SK-N-SH treated with all-trans-retinoic acid at 6 μM for 48 hours (cell line): ENCODE results near the gene TMEM62.

Experiments used
- ATAC-seq: fragments of 200-7000 bp; cut with Tn5 transposase; 3 replicates; pipeline ENCODE4 v1.9.1; 2020; ENCODE audit warnings: mild to moderate bottlenecking, moderate library complexity
- CREB5 ChIP-seq: fragments of 250-450 bp; sonication (Bioruptor Pico); IDR thresholded peaks from 2 replicates; pipeline ENCODE4 v1.5.1; 2020; ENCODE audit warnings: low read depth, mild to moderate bottlenecking, moderate library complexity
- CSDC2 ChIP-seq: fragments of 250-450 bp; sonication (Bioruptor Pico); IDR thresholded peaks from 2 replicates; pipeline ENCODE4 v1.5.0; 2020; ENCODE audit warnings: mild to moderate bottlenecking, moderate library complexity
- CSRNP3 ChIP-seq: fragments of 250-450 bp; sonication (Bioruptor Pico); IDR thresholded peaks from 2 replicates; pipeline ENCODE4 v1.5.1; 2021; ENCODE audit warnings: mild to moderate bottlenecking, moderate library complexity
- ESRRG ChIP-seq: fragments of 250-450 bp; sonication (Bioruptor Pico); IDR thresholded peaks from 2 replicates; pipeline ENCODE4 v1.6.1; 2021; ENCODE audit warnings: mild to moderate bottlenecking
- PATZ1 ChIP-seq: fragments of 250-450 bp; sonication (Bioruptor Pico); IDR thresholded peaks from 2 replicates; pipeline ENCODE4 v1.8.0; 2020; ENCODE audit warnings: mild to moderate bottlenecking, moderate library complexity, borderline replicate concordance
- POU6F1 ChIP-seq: fragments of 250-450 bp; sonication (Bioruptor Pico); IDR thresholded peaks from 2 replicates; pipeline ENCODE4 v1.8.0; 2021; ENCODE audit warnings: low read depth, mild to moderate bottlenecking, moderate library complexity, borderline replicate concordance
- PPARA ChIP-seq: fragments of 250-450 bp; sonication (Bioruptor Pico); IDR thresholded peaks from 2 replicates; pipeline ENCODE4 v1.5.0; 2020; ENCODE audit warnings: mild to moderate bottlenecking, borderline replicate concordance
- RARB ChIP-seq: fragments of 250-450 bp; sonication (Bioruptor Pico); IDR thresholded peaks from 2 replicates; pipeline ENCODE4 v1.8.0; 2021; ENCODE audit warnings: mild to moderate bottlenecking, moderate library complexity
- SNAI2 ChIP-seq: fragments of 250-450 bp; sonication (Bioruptor Pico); IDR thresholded peaks from 2 replicates; pipeline ENCODE4 v1.5.0; 2020; ENCODE audit warnings: mild to moderate bottlenecking, moderate library complexity
- TSHZ2 ChIP-seq: fragments of 250-450 bp; sonication (Bioruptor Pico); IDR thresholded peaks from 2 replicates; pipeline ENCODE4 v1.5.0; 2020; ENCODE audit warnings: mild to moderate bottlenecking, moderate library complexity
- ZC3H10 ChIP-seq: fragments of 250-450 bp; sonication (Bioruptor Pico); IDR thresholded peaks from 2 replicates; pipeline ENCODE4 v1.5.1; 2021; ENCODE audit warnings: mild to moderate bottlenecking, moderate library complexity
- ZFP3 ChIP-seq: fragments of 250-450 bp; sonication (Bioruptor Pico); IDR thresholded peaks from 2 replicates; pipeline ENCODE4 v1.5.0; 2020; ENCODE audit warnings: mild to moderate bottlenecking, moderate library complexity
- ZFP30 ChIP-seq: fragments of 450-650 bp; formaldehyde crosslinking; IDR thresholded peaks from 2 replicates; pipeline ENCODE4 v1.5.0; 2022; ENCODE audit warnings: mild to moderate bottlenecking, moderate library complexity
- ZNF565 ChIP-seq: fragments of 450-650 bp; formaldehyde crosslinking; conservative IDR thresholded peaks from 2 replicates; pipeline ENCODE4 v1.5.0; 2020; ENCODE audit warnings: low read depth, mild to moderate bottlenecking, moderate library complexity
- ZNF70 ChIP-seq: fragments of 450-650 bp; formaldehyde crosslinking; IDR thresholded peaks from 2 replicates; pipeline ENCODE4 v1.5.0; 2020; ENCODE audit warnings: mild to moderate bottlenecking, moderate library complexity
- ZNF8 ChIP-seq: fragments of 450-650 bp; formaldehyde crosslinking; IDR thresholded peaks from 2 replicates; pipeline ENCODE4 v1.5.0; 2020; ENCODE audit warnings: mild to moderate bottlenecking, moderate library complexity

The TMEM62 gene

GRCh38 chr15:43215961-43216360 lies 82.6 kb downstream of the TMEM62 start:
- TF ChIP-seq ZFP3: no peak
- no peak for TF ChIP-seq POU6F1 (CRISPR knock-in tag)
- no peak for TF ChIP-seq ESRRG (CRISPR knock-in tag)
- TF ChIP-seq PATZ1: no peak
- no peak for TF ChIP-seq RARB (CRISPR knock-in tag)
- peak; percentile 20; the same call in 1 of the 3 replicates for ATAC-seq

- ATAC-seq: peak; percentile 41; the same call in 1 of the 3 replicates
Observed at GRCh38 chr15:43218908-43219706, 85.7 kb downstream of the TMEM62 start.

GRCh38 chr15:43219929-43220928 lies 86.8 kb downstream of the TMEM62 start:
- no peak for ATAC-seq
- TF ChIP-seq ESRRG (CRISPR knock-in tag) (no peak), ZNF70 (CRISPR knock-in tag) (no peak), ZFP3 (no peak), PPARA (CRISPR knock-in tag) (no peak), ZNF8 (CRISPR knock-in tag) (no peak), CREB5 (CRISPR knock-in tag) (no peak), ZC3H10 (CRISPR knock-in tag) (no peak), ZFP30 (no peak), TSHZ2 (no peak), SNAI2 (CRISPR knock-in tag) (no peak), CSDC2 (CRISPR knock-in tag) (no peak), CSRNP3 (CRISPR knock-in tag) (no peak), ZNF565 (no peak)

More at GRCh38 chr15:43218908-43219706, 85.7 kb downstream of the TMEM62 start:
- TF ChIP-seq ESRRG (CRISPR knock-in tag) (no peak), TSHZ2 (0 out of 2 replicates have a peak, but pooled peaks have one; percentile 25)
